GM12878 (cell line): ENCODE results near the gene OSBPL10. TPM values are rescaled to one million over a fixed set of nuclear protein-coding genes. Genes with fewer than 3 reads are reported as not detected.

ENCODE experiments used
- ATF7 ChIP-seq: fragments of 450-650 bp; IDR thresholded peaks from 2 replicates; pipeline ENCODE4 v1.6.1; 2016; ENCODE audit warnings: low read depth, mild to moderate bottlenecking
- BACH1 ChIP-seq: fragments of 450-650 bp; IDR thresholded peaks from 2 replicates; pipeline ENCODE4 v1.6.1; 2017; ENCODE audit warnings: mild to moderate bottlenecking, borderline replicate concordance
- BRCA1 ChIP-seq: IDR thresholded peaks from 2 replicates; pipeline ENCODE4 v1.6.1; 2011; ENCODE audit warnings: low read depth, low read length, improper control_type of control experiment
- CBX3 ChIP-seq: fragments of 200-600 bp; sonication (generic); IDR thresholded peaks from 2 replicates; pipeline ENCODE4 v1.6.1; 2016; ENCODE audit warnings: low read depth, borderline replicate concordance
- CREB1 ChIP-seq: IDR thresholded peaks from 2 replicates; pipeline ENCODE4 v1.6.1; 2012; ENCODE audit warnings: low read depth, mild to moderate bottlenecking, inconsistent platforms
- CTCF ChIP-seq, 3 experiments: IDR thresholded peaks in 2 of 3; conservative IDR thresholded peaks in 1 of 3; 2 replicates each; pipeline ENCODE4 v1.5.1; 2011; ENCODE audit warnings: low read depth in 3 of 3, low read length in 3 of 3, mild to moderate bottlenecking in 3 of 3, control low read depth in 2 of 3, moderate library complexity in 2 of 3, inconsistent platforms in 1 of 3, mixed read lengths in 1 of 3; ENCODE audit not compliant: control insufficient read depth in 2 of 3, insufficient read depth in 1 of 3; ENCODE audit errors: extremely low read depth in 1 of 3
- CUX1 ChIP-seq: IDR thresholded peaks from 2 replicates; pipeline ENCODE4 v1.6.1; 2012; ENCODE audit warnings: improper control_type of control experiment, low read depth, low read length; ENCODE audit not compliant: insufficient replicate concordance
- EP300 ChIP-seq, 2 experiments: fragments of 150-350 bp in 1 of 2; IDR thresholded peaks; 2 replicates each; pipeline ENCODE4 v1.6.1; 2011 to 2012; ENCODE audit warnings: low read depth in 2 of 2, low read length in 2 of 2, borderline replicate concordance in 1 of 2, improper control_type of control experiment in 1 of 2, inconsistent platforms in 1 of 2; ENCODE audit not compliant: control insufficient read depth in 1 of 2
- IKZF1 ChIP-seq: fragments of 450-650 bp; conservative IDR thresholded peaks from 2 replicates; pipeline ENCODE4 v1.6.1; 2017; ENCODE audit warnings: antibody characterized with exemption, mild to moderate bottlenecking
- KDM1A ChIP-seq: fragments of 200-600 bp; sonication (generic); IDR thresholded peaks from 2 replicates; pipeline ENCODE4 v1.6.1; 2016; ENCODE audit warnings: borderline replicate concordance
- KLF5 ChIP-seq: fragments of 450-650 bp; IDR thresholded peaks from 2 replicates; pipeline ENCODE4 v1.6.1; 2014; ENCODE audit warnings: mild to moderate bottlenecking; ENCODE audit not compliant: partially characterized antibody
- NR2C1 ChIP-seq: fragments of 450-650 bp; IDR thresholded peaks from 2 replicates; pipeline ENCODE4 v1.6.1; 2017; ENCODE audit warnings: antibody characterized with exemption, mild to moderate bottlenecking, moderate library complexity
- POU2F2 ChIP-seq: IDR thresholded peaks from 3 replicates; pipeline ENCODE4 v1.6.1; 2011; ENCODE audit warnings: low read depth, mild to moderate bottlenecking, low read length, borderline replicate concordance
- RAD51 ChIP-seq: fragments of 450-650 bp; IDR thresholded peaks from 2 replicates; pipeline ENCODE4 v1.6.1; 2016; ENCODE audit warnings: moderate library complexity, mild to moderate bottlenecking, inconsistent platforms
- SREBF2 ChIP-seq: IDR thresholded peaks from 2 replicates; pipeline ENCODE4 v1.6.1; 2012; ENCODE audit warnings: mild to moderate bottlenecking, low read length
- TAF1 ChIP-seq: IDR thresholded peaks from 2 replicates; pipeline ENCODE4 v1.6.1; 2011; ENCODE audit warnings: mild to moderate bottlenecking, low read depth, low read length, borderline replicate concordance
- WRNIP1 ChIP-seq: IDR thresholded peaks from 2 replicates; pipeline ENCODE4 v1.6.1; 2011; ENCODE audit warnings: low read depth, low read length, improper control_type of control experiment, borderline replicate concordance
- ZNF207 ChIP-seq: fragments of 450-650 bp; IDR thresholded peaks from 2 replicates; pipeline ENCODE4 v1.6.1; 2014; ENCODE audit warnings: antibody characterized with exemption, mild to moderate bottlenecking, borderline replicate concordance
- ZNF622 ChIP-seq: fragments of 450-650 bp; IDR thresholded peaks from 2 replicates; pipeline ENCODE4 v1.6.1; 2017; ENCODE audit warnings: mild to moderate bottlenecking, inconsistent platforms
- polyA plus RNA-seq, 11 experiments: library from polyadenylated mRNA; depleted of rRNA in 4 of 11; unstranded in 6 of 11; stranded (reverse) in 5 of 11; fragments of >200 nt; fragmentation: Nextera tagmentation in 4 of 11; fragmentation: Illumina TruSeq in 1 of 11; extraction: Ambion mirVana in 4 of 11; extraction: Trizol in 1 of 11; gene quantifications; 1 replicate in 1 of 11; 2 replicates in 10 of 11; pipeline versions ENCODE4 v1.2.1 to v1.2.3, GENCODE V29; 2011 to 2016; ENCODE audit warnings: inconsistent platforms in 2 of 11, missing spikeins in 2 of 11, low read depth in 1 of 11
- total RNA-seq, 4 experiments: library from RNA; depleted of rRNA in 3 of 4; stranded (reverse); fragments of >200 nt in 3 of 4; fragmentation: Illumina TruSeq in 1 of 4; extraction: Trizol in 1 of 4; gene quantifications; 2 replicates each; pipeline versions ENCODE4 v1.2.1 to v1.2.3, GENCODE V29; 2013 to 2021
- TF ChIP-seq, protein P1 (sequence below): IDR thresholded peaks from 2 replicates; pipeline ENCODE4 v1.6.1; 2011; ENCODE audit warnings: borderline replicate concordance, low read depth, mild to moderate bottlenecking, moderate library complexity, mixed read lengths, low read length; ENCODE audit not compliant: insufficient read depth; ENCODE audit errors: extremely low read length

OSBPL10 gene
- total and polyA plus RNA-seq, 10 of the 15 experiments (the other 5 are each of a cell fraction or from before 2014, with no cell fraction given), result 0.03 to 0.25 (median 0.09) TPM; not detected in 5

DNA sequence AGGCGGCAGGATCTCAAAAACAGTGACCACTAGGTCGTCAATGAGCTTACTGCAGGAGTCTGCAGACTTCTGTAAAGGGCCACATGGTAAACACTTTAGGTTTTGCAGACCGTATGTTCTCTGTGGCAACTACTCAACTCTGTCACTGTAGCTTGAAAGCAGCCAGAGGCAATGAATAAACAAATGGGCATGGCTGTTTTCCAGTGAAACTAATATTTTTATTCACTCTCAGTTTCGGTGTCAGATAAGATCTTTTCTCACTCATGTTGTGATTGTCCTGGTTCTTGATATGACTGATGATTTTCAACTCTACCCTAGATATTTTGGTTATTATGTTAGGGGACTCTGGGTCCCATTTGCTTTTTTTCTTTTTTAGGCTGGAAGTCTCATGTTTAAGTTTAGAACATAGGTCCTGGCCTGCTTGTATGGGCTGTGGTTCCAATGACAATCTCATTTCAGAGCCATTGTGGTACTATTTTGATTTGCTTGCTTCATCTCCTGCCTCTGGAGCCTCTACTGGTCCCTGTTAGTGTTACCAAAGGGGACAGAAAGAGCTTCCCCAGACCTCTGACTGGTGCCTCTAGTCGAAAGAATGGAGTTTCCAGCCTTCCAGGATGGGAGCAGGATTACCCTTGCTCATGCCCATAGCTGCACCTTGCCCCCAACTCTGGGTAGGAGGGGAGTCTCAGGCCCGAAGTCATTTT lies 226.3 kb downstream of the OSBPL10 start (continued):
- TF ChIP-seq CUX1 (no peak), RAD51 (no peak), CREB1 (no peak), NR2C1 (no peak), KDM1A (no peak), CTCF (IDR thresholded peaks at IDR 0.05 in 2 of 3, conservative IDR thresholded peaks at IDR 0.05 in 1 of 3; ENCODE audit: control insufficient read depth in 2 of 3, extremely low read depth in 1 of 3, insufficient read depth in 1 of 3, low read depth in 3 of 3, low read length in 3 of 3) (no peak), SREBF2 (no peak), ZNF622 (no peak), ZNF207 (no peak), EP300 (IDR thresholded peaks at IDR 0.05; ENCODE audit: borderline replicate concordance in 1 of 2, control insufficient read depth in 1 of 2, low read depth in 2 of 2, low read length in 2 of 2) (peak in 1 of 2 experiments; percentile 67; a peak in 1 of 4 replicates), TAF1 (no peak), IKZF1 (no peak), KLF5 (no peak), ATF7 (no peak), BRCA1 (no peak), WRNIP1 (no peak), POU2F2 (0 out of 3 replicates have a peak, but pooled peaks have one; percentile 46), BACH1 (no peak), CBX3 (no peak)
- TF ChIP-seq, protein P1, sequence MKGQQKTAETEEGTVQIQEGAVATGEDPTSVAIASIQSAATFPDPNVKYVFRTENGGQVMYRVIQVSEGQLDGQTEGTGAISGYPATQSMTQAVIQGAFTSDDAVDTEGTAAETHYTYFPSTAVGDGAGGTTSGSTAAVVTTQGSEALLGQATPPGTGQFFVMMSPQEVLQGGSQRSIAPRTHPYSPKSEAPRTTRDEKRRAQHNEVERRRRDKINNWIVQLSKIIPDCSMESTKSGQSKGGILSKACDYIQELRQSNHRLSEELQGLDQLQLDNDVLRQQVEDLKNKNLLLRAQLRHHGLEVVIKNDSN, result no peak
